Measurements from ENCODE around the gene OXCT1.

The OXCT1 gene

GRCh38 chr5:41869724-41870626 is at the start of gene OXCT1:
Gene OXCT1, minus strand, starts transcription at chr5:41870425. Its CDS starts 67 bp downstream, at chr5:41870358.
- peak; percentile 90 for DNase-seq

DNA sequence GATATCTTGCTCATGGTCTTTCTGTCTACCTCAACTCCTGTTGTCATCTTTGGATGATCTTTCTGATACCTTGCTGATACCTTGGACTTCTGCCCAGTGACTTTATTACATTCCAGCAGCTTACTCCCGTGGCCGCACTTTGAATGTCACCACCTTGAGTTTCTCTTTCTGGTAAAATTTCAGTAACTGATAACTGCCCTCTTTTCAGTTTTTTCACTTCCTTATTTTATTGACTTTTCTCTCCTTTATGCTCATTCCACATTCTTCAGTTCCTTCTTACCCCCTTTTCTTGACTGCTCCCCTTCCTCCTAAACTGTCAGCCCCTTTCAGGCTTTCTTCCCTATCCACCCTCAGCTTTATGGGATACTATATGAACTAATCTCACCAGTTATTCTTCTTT is 47.9 kb upstream of the OXCT1 start:
- DNase-seq: no peak

DNA sequence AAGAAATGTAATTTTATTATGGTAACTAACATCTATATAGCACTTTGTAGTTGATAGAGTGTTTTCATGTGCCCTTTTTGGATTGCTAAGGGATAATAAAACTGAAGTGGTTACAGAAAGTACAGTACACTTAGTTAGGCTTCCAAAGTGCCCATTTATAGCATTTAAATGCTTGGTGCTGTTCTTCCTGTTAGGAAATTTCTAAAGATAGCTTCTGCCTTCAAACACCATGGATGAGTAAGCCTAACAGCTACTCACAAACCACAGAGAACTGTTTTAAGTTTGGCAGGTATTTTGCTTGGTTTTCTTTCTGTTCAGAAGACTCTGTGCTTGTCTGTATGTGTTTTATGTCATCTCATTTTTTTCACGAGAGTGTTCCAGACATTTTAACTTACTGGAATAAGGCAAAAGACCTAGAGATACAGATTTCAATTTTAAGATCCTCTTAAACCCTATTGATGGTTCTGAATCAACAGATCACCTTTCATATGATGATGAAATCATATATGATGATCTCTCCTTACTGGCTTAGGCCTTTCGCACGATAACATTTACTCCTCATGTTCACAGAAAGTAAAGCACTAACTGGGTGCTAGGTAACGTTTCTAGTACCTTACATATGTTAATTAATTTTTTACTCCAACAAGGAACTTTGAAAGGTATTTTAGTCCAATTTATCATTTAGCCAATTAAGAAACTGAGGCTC is 38.3 kb upstream of the OXCT1 start:
- no peak for DNase-seq

GRCh38 chr5:41906151-41906550 is 35.9 kb upstream of the OXCT1 start:
- no peak for DNase-seq

DNA sequence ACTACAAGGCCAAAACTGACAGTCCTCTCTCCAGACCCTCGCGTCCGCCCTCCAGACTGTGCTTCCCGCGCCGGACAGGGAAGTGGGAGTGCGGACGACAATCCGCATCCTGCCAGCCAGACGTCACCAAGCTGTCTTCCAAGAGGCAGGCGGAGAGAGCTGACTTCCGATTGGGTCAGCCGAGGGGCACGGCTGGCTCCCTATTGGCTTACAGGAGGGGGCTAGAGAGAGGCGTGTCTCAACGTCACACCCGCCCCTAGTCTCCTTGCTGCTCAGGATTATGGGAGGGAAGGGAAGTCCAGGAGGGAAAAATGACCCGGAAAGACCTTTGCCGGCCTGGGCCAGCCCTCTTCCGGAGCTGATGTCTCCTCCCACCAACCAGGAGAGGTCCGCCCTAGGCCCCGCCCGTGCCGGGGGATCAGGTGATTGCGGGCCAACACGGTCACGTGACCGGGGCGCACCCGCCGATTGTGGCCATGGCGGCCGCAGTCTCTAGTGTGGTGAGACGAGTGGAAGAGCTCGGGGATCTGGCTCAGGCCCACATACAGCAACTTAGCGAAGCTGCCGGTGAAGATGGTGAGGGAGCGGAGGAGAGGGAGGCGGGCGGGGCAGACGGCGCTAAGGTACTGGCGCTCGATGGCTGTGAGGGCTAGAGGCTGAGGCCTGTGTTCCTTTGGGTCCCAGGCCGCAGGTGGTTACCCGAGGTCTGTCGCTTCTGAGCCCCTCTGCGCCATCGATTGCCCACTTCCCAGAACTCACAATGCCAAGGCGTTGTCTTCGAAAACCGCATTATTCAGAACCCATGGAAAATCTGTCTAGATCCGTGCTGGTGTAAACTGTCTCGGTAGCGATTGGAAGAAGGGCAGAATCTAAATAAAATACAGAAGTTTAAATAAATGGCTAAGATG is 33.9 kb upstream of the OXCT1 start, which contains the start of gene RIMOC1:
Gene RIMOC1, plus strand, starts transcription at position 453 of the 908 bp plus-strand sequence. Its CDS starts 24 bp downstream, at position 477.
- peak; percentile 98 for DNase-seq

DNA sequence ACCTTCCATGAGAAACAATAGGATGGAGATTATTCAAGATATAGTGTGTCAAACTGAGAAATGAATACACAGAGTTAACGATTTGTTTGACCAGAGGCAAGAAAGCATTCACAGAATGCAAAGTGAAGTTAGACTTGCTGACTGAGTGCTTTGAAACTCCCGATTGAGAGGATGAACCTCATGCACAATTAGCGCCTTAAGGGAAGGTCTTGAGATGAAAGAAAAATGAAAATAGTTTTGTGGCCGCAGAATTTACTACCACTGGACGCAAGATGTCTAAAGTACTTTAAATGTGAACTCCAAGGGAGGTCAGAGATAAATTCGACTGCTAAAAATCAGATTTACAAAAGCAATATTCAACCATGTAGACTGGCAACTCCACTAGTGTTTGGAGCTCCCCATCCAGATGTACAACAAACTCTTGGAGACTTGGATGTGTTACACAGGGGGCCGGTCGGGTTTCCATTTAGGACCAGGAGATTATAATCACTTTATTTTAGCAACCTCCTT is 33.2 kb upstream of the OXCT1 start:
- DNase-seq: no peak

DNA sequence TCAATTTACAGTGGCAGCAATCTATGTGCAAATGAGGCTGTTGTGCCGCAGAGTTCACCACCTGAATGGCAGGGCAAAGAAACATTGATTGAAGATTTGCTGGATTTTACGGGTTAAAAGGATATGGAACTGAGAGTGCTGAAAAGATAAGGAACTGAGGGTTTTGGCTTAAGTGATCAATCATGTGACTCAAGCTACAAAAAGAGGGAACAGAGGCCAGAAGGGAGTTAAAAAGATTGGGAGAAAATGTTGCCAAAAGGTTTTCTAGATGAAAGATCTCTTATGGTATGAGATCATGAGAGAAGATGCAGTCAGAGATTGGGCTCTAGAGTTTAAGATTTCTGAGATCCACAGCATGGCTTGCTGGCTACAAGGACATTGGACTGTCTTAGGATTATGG is 26.0 kb upstream of the OXCT1 start:
- no peak for DNase-seq

DNA sequence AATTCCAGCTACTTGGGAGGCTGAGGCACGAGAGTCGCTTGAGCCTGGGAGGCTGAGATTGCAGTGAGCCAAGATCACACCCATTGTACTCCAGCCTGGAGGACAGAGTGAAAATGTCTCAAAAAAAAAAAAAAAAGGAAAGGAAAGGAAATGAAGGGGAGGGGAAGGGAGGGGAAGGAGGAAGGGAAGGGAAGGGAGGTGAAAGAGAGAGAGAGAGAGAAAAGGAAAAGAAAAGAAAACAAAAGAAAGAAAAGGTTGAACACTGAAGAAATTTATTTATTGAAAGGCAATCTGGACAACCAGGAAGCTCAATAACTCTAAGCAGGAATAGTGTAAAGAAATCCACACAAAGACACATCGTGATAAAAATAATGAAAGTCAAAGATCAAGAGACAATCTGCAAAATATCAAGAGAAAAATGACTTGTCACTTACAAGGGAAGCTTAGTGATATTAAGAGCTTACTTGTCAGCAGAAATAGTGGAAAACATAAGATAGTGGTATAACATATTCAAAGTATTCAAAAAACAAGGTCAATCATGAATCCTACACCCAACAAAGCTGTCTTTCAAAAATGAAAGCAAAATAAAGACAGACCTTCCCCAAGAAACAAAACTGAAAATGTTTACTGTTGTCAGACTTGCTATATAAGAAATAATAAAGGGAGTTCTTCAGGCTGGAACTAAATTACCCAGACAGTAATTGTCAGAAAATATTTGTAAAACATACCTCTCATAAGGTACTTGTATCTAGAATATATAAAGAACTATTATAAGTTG is 23.0 kb upstream of the OXCT1 start:
- no peak for DNase-seq

DNA sequence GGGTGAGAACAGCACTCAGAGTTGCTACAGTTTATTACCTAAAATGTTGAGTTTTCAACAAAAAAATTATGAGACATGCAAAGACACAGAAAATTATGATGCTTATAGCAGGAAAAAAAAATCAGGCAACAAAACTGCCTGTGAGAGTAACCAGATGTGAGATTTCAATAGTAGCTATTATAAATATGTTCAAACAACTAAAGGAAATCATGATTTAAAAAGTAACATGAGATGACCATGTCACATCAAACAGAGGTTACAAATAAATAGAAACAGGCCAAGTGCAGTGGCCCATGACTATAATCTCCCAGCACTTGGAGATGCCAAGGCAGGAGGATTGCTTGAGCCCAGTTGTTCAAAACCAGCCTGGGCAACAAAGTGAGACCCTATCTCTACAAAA is 21.8 kb upstream of the OXCT1 start:
- DNase-seq: no peak

DNA sequence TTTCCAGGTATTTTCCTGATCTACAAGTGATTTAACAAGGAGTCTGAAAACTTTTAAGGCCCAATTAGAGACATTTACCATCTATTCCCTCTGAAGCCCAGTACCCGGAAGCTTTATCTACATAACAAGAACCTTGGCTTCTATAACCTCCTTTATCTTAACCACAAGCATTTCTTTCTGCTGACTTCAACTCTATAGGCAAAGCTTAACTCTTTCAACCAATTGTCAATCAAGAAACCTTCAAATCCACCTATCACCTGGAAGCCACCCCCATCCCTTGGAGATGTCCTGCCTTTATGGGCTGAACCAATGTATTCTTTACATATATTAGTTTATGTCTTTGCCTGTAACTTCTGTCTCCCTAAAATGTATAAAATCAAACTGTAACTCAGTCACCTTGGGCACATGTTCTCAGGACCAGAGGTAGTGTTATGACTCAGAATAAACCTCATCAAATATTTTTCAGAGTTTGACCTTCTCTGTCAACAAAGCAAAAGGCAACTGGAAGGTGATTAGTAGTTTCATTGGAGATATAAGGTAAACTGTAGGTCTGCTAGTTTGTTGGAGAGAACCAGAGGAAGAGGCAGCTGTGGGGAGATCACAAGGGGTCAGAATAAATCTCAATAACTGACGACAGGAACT is 21.0 kb upstream of the OXCT1 start:
- no peak for DNase-seq

- no peak for DNase-seq
Observed at GRCh38 chr5:41885286-41885685, 15.1 kb upstream of the OXCT1 start.

DNA sequence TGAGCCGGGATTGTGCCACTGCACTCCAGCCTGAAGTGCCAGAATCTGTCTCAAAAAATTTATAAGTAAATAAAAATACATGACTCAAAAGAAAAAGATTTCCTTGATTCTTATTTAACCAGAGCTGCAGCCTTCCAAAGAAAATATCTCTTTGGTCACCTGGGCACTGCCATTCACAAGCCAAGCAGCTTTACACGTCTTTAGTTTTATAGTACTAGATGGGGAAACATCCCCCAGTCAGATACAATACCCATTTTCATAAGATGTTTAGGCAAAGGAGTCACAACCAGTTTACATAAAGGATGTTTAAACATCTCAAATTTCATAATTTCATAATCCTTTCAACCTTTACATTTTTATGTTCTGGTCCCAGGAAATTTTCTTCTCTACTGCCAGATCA is 13.7 kb upstream of the OXCT1 start:
- no peak for DNase-seq

DNA sequence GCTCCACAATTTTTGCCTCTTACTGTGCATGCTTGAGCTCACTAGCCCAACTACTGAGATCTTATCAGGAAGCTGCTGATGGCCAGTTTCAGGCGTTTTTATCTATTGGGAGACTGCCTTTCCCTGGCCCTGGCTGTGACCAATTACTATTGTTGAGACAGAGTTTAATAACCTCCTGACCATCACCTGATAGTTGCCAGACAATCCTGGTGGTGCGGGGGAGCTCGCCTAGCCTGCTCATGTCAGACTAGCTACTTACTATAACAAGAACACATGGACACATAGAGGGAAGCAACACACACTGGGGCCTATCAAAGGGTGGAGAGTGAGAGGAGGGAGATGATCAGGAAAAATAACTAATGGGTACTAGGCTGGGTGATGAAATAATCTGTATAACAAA is 13.0 kb upstream of the OXCT1 start:
- no peak for DNase-seq

GRCh38 chr5:41882765-41883164 is 12.5 kb upstream of the OXCT1 start:
- no peak for DNase-seq

DNA sequence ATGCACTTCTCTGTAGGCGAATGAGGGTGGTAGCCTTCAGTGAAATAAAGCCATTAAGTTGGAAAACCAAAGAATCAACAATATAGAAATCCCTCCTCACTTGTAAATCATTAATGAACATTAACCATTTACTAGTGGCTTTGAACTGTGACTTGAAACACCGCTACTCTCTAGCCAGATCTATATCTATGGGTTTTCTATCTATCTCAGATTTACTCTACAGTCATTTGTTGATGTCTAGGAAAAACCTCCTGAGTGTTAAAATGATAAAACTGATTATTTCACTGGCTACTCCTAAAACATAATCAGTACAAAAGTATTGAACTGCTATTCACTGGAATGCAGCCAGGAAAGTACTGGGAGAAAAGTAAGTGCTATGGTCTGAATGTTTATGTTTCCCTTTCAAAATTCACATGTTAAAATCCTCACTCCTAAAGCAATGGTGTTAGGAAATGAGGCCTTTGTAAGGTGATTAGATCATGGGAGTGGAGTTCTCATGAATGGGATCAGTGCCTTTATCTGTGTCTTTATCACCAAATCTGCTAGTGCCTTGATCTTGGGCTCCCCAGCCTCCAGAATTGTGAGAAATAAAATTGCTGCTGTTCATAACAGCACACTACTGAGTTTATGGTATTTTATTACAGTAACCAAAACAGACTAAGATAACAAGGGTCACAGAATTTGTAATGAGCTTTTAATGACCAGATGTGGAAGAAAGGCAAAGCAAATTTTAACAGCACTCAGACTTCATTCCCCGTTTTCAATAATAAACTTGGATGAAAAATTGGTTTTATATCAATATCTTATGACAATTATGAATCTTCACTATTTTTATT is 8.6 kb upstream of the OXCT1 start:
- DNase-seq: no peak

- DNase-seq: no peak
Observed at GRCh38 chr5:41878173-41878572, 7.9 kb upstream of the OXCT1 start.

GRCh38 chr5:41877408-41877807 is 7.2 kb upstream of the OXCT1 start:
- no peak for DNase-seq

DNA sequence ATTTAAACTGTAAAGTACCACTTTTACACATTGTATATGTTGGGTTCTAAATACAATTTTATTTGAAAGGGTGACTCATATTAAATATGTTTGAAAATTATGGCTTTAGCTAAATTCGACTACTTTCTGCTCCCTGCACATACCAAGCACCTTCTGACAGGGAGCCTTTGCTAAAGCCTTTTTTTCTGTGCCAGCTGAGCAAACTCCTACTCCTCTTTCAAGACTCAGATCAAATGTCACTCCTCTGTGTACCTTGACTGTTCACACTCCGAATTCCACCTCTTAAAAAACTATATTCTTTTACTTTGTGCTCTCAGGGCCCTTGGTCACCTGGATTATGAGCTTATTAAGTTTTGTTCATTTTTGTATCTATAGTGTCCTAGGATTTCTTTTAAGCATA is 6.5 kb upstream of the OXCT1 start:
- no peak for DNase-seq

GRCh38 chr5:41875121-41875520 is 4.9 kb upstream of the OXCT1 start:
- DNase-seq: no peak

GRCh38 chr5:41874512-41875060 is 4.4 kb upstream of the OXCT1 start:
- no peak for DNase-seq

Data from activated effector memory CD4-positive, alpha-beta T cell treated with Interleukin-2 at 50 U/mL for 16 hours (primary cell).